Gastroesophageal sphincter (tissue), 4 donors: Measurements from ENCODE around the gene COL12A1. TPM values are rescaled to one million over a fixed set of nuclear protein-coding genes. Genes with fewer than 3 reads are reported as not detected.
A peak's percentile ranks its signal among the peaks of the same experiment; 100 is the strongest.

Experiments used
- ATAC-seq: fragments of 150-250 bp; one replicate; pipeline ENCODE4 v1.9.1; 2016; ENCODE audit warnings: mild to moderate bottlenecking, moderate library complexity
- H3K27ac ChIP-seq, 4 donors: fragments of 200-600 bp; sonication (generic) in 3 of 4; 1 replicate in 3 of 4; 2 replicates in 1 of 4; pipeline ENCODE4 v1.5.1; 2016 to 2019
- H3K27me3 ChIP-seq: fragments of 200-600 bp; sonication (generic); one replicate; pipeline ENCODE4 v1.5.1; 2019
- H3K36me3 ChIP-seq, 2 donors: fragments of 200-600 bp; sonication (generic); one replicate each; pipeline ENCODE4 v1.5.1; 2019; ENCODE audit warnings: control low read depth in 1 of 2
- H3K4me1 ChIP-seq, 3 donors: fragments of 200-600 bp; sonication (generic); 1 replicate in 2 of 3; 2 replicates in 1 of 3; pipeline ENCODE4 v1.5.1; 2016 to 2019; ENCODE audit warnings: control low read depth in 2 of 3
- H3K4me3 ChIP-seq, 2 donors: fragments of 200-600 bp; sonication (generic); one replicate each; pipeline ENCODE4 v1.5.1; 2019; ENCODE audit warnings: mild to moderate bottlenecking in 1 of 2, moderate library complexity in 1 of 2
- H3K9me3 ChIP-seq, 3 donors: fragments of 200-600 bp; sonication (generic); one replicate each; pipeline ENCODE4 v1.5.1; 2017 to 2019; ENCODE audit warnings: control low read depth in 2 of 3
- EP300 ChIP-seq: sonication (generic); formaldehyde crosslinking; IDR thresholded peaks from one replicate; pipeline ENCODE4 v1.6.1; 2017; ENCODE audit warnings: antibody characterized with exemption, mild to moderate bottlenecking
- POLR2A ChIP-seq, 2 donors: fragments of 450-650 bp; IDR thresholded peaks; one replicate each; pipeline ENCODE4 v1.6.1; 2017; ENCODE audit warnings: antibody characterized with exemption in 2 of 2, mild to moderate bottlenecking in 2 of 2, moderate library complexity in 1 of 2
- POLR2AphosphoS5 ChIP-seq: sonication (generic); formaldehyde crosslinking; IDR thresholded peaks from one replicate; pipeline ENCODE4 v1.6.1; 2017; ENCODE audit warnings: antibody characterized with exemption
- WGBS, 2 donors: methylation state at CpG; one replicate each; pipeline ENCODE4 v1.1.5; 2018; ENCODE audit warnings: low coverage in 1 of 2; 5-methylcytosine and 5-hydroxymethylcytosine counted together
- total RNA-seq, 4 donors: library from RNA; depleted of rRNA; stranded (reverse); fragments of >200 nt; gene quantifications; one replicate each; pipeline ENCODE4 v1.1.0, GENCODE V29; 2016
- TF ChIP-seq, protein P1 (sequence below), 4 experiments: fragments of 200-600 bp in 2 of 4; fragments of 450-650 bp in 2 of 4; sonication (generic) in 1 of 4; IDR thresholded peaks; one replicate each; pipeline ENCODE4 v1.5.1; 2017 to 2019; ENCODE audit warnings: antibody characterized with exemption in 4 of 4, mild to moderate bottlenecking in 2 of 4, moderate library complexity in 2 of 4

The COL12A1 gene
- total RNA-seq, 4 donors from 2014 or later, result 101 to 560 (median 237) TPM

- H3K4me3 ChIP-seq, result no peak overlapping the region
- 78 to 88% methylated on average over 1 of the region's 1 CpG for WGBS, 2 donors
- no peaks in the 10 kb centered on the region for H3K9me3 ChIP-seq
- no peak for ATAC-seq
- TF ChIP-seq POLR2AphosphoS5 (no peak), EP300 (no peak), POLR2A (IDR thresholded peaks at IDR 0.05) (no peak)
- TF ChIP-seq, protein P1, sequence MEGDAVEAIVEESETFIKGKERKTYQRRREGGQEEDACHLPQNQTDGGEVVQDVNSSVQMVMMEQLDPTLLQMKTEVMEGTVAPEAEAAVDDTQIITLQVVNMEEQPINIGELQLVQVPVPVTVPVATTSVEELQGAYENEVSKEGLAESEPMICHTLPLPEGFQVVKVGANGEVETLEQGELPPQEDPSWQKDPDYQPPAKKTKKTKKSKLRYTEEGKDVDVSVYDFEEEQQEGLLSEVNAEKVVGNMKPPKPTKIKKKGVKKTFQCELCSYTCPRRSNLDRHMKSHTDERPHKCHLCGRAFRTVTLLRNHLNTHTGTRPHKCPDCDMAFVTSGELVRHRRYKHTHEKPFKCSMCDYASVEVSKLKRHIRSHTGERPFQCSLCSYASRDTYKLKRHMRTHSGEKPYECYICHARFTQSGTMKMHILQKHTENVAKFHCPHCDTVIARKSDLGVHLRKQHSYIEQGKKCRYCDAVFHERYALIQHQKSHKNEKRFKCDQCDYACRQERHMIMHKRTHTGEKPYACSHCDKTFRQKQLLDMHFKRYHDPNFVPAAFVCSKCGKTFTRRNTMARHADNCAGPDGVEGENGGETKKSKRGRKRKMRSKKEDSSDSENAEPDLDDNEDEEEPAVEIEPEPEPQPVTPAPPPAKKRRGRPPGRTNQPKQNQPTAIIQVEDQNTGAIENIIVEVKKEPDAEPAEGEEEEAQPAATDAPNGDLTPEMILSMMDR (IDR thresholded peaks at IDR 0.05), result no peak
- H3K27me3 ChIP-seq, result no peaks in the 10 kb centered on the region
- peak overlapping the region in 3 of 4 donors; percentile 44 to 81 (median 64) for H3K27ac ChIP-seq
- H3K36me3 ChIP-seq, result peaks cover 0 to 40% of the 10 kb centered on the region in 2 donors
- peaks cover 2 to 69% (median 19%) of the 10 kb centered on the region in 3 donors for H3K4me1 ChIP-seq
These were observed 102.4 kb downstream of the COL12A1 start for GRCh38 chr6:75103431-75103830.

- Histone ChIP-seq H3K4me3 (no peak overlapping the region), H3K27me3 (no peaks in the 10 kb centered on the region), H3K27ac (peak overlapping the region; percentile 48 to 81 (median 68)), H3K9me3 (no peaks in the 10 kb centered on the region), H3K4me1 (peaks cover 5 to 69% (median 24%) of the 10 kb centered on the region in 3 donors), H3K36me3 (peaks cover 0 to 40% of the 10 kb centered on the region in 2 donors)
- TF ChIP-seq POLR2AphosphoS5 (no peak), EP300 (no peak), POLR2A (IDR thresholded peaks at IDR 0.05) (no peak)
- TF ChIP-seq, protein P1 (IDR thresholded peaks at IDR 0.05), result no peak
- 38 to 50% methylated on average over 5 of the region's 5 CpGs for WGBS, 2 donors
- no peak for ATAC-seq
These were observed 103.6 kb downstream of the COL12A1 start for GRCh38 chr6:75102301-75102700.

GRCh38 chr6:75101896-75102295, 104.0 kb downstream of the COL12A1 start:
- WGBS, 2 donors, result 20 to 32% methylated on average over 3 to 4 of the region's 4 CpGs
- no peaks in the 10 kb centered on the region for H3K9me3 ChIP-seq
- no peak for ATAC-seq
- TF ChIP-seq EP300, result no peak
- no peak for TF ChIP-seq POLR2AphosphoS5
- no peak for TF ChIP-seq POLR2A (IDR thresholded peaks at IDR 0.05)
- TF ChIP-seq, protein P1 (IDR thresholded peaks at IDR 0.05), result no peak
- no peak overlapping the region for H3K4me3 ChIP-seq
- H3K27me3 ChIP-seq, result no peaks in the 10 kb centered on the region
- H3K4me1 ChIP-seq, result peaks cover 5 to 72% (median 24%) of the 10 kb centered on the region in 3 donors
- peak overlapping the region; percentile 48 to 81 (median 64) for H3K27ac ChIP-seq
- peaks cover 0 to 42% of the 10 kb centered on the region in 2 donors for H3K36me3 ChIP-seq

DNA sequence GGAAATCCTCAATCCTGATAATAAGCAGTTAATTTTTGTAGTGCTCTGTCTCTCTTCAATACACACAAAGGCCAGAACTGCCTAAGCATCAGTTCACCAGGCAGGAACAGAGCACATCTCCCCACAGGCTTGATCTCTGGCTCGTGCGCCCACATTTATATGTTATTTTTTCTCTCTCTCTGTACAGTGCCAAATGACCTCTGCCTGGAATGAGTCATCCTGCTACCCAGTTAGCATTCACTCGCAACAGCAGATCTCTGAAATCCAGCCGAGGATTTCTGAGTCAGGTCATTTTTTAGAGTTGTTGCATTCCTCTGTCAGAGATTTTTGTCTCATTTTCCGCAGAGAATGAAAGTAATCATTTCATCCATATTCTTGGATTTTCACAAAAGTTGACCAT, 107.1 kb downstream of the COL12A1 start:
- Histone ChIP-seq H3K4me1 (peaks cover 8 to 88% (median 24%) of the 10 kb centered on the region in 3 donors), H3K27me3 (no peaks in the 10 kb centered on the region), H3K9me3 (no peaks in the 10 kb centered on the region), H3K36me3 (peaks cover 0 to 31% of the 10 kb centered on the region in 2 donors), H3K4me3 (no peak overlapping the region), H3K27ac (peak overlapping the region; percentile 66 to 83 (median 78))
- 2 to 14% methylated on average over 5 of the region's 5 CpGs for WGBS, 2 donors
- TF ChIP-seq POLR2A (IDR thresholded peaks at IDR 0.05) (no peak), POLR2AphosphoS5 (peak; percentile 86)
- ATAC-seq, result peak; percentile 94

- no peaks in the 10 kb centered on the region for H3K27me3 ChIP-seq
- TF ChIP-seq, protein P1 (IDR thresholded peaks at IDR 0.05), result no peak
- TF ChIP-seq EP300 (no peak), POLR2A (IDR thresholded peaks at IDR 0.05) (no peak), POLR2AphosphoS5 (no peak)
- 61 to 84% methylated on average over 3 to 4 of the region's 4 CpGs for WGBS, 2 donors
These were observed 108.9 kb downstream of the COL12A1 start for GRCh38 chr6:75096966-75097365.

More at GRCh38 chr6:75096966-75097365, 108.9 kb downstream of the COL12A1 start:
- Histone ChIP-seq H3K27ac (peak overlapping the region in 3 of 4 donors; percentile 47 to 81 (median 75)), H3K36me3 (peaks cover 0 to 31% of the 10 kb centered on the region in 2 donors), H3K4me3 (no peak overlapping the region), H3K4me1 (peaks cover 8 to 84% (median 18%) of the 10 kb centered on the region in 3 donors), H3K9me3 (no peaks in the 10 kb centered on the region)
- no peak for ATAC-seq
